K562 (cell line): Measurements from ENCODE around the gene AMN1. TPM values are rescaled to one million over a fixed set of nuclear protein-coding genes. Genes with fewer than 3 reads are reported as not detected.

Source experiments
- ARHGAP35 ChIP-seq: fragments of 450-650 bp; IDR thresholded peaks from 2 replicates; pipeline ENCODE4 v1.6.1; 2018; ENCODE audit not compliant: partially characterized antibody
- ESRRB ChIP-seq: fragments of 250-450 bp; sonication (Bioruptor Pico); IDR thresholded peaks from 2 replicates; pipeline ENCODE4 v1.5.0; 2020; ENCODE audit warnings: mild to moderate bottlenecking, moderate library complexity, borderline replicate concordance
- ETS2 ChIP-seq: IDR thresholded peaks from 2 replicates; pipeline ENCODE4 v1.6.1; 2016; ENCODE audit warnings: borderline replicate concordance, missing genetic modification characterization, mild to moderate bottlenecking, moderate library complexity, missing compliant biosample characterization; ENCODE audit not compliant: poor library complexity, severe bottlenecking
- FOXJ3 ChIP-seq: sonication (generic); formaldehyde crosslinking; IDR thresholded peaks from 2 replicates; pipeline ENCODE4 v1.4.0; 2020; ENCODE audit warnings: mild to moderate bottlenecking, missing genetic modification reagents
- GABPA ChIP-seq: fragments of 200-800 bp; sonication (Bioruptor generic); conservative IDR thresholded peaks from 2 replicates; pipeline ENCODE4 v1.6.1; 2016; ENCODE audit warnings: low read depth, missing genetic modification characterization, missing compliant biosample characterization
- GTF2B ChIP-seq: IDR thresholded peaks from 2 replicates; pipeline ENCODE4 v1.6.1; 2011; ENCODE audit not compliant: insufficient read length; ENCODE audit errors: extremely low read depth
- JUN ChIP-seq, 2 experiments: sonication (generic) in 1 of 2; formaldehyde crosslinking in 1 of 2; IDR thresholded peaks; 2 replicates each; pipeline versions ENCODE4 v1.6.1 to v1.8.0; 2012 to 2022; ENCODE audit warnings: borderline replicate concordance in 2 of 2, mild to moderate bottlenecking in 2 of 2, improper control_type of control experiment in 1 of 2, low read depth in 1 of 2, low read length in 1 of 2, missing genetic modification reagents in 1 of 2
- KLF13 ChIP-seq: fragments of 450-650 bp; IDR thresholded peaks from 2 replicates; pipeline ENCODE4 v1.6.1; 2016; ENCODE audit warnings: missing genetic modification characterization, low read depth, mild to moderate bottlenecking, missing compliant biosample characterization, moderate library complexity, borderline replicate concordance
- KLF16 ChIP-seq: IDR thresholded peaks from 2 replicates; pipeline ENCODE4 v1.6.1; 2016; ENCODE audit warnings: antibody characterized with exemption
- MEIS2 ChIP-seq: fragments of 450-650 bp; IDR thresholded peaks from 2 replicates; pipeline ENCODE4 v1.6.1; 2014; ENCODE audit warnings: mild to moderate bottlenecking; ENCODE audit not compliant: partially characterized antibody
- MNT ChIP-seq, 2 experiments: fragments of 450-650 bp; conservative IDR thresholded peaks; 2 replicates each; pipeline ENCODE4 v1.6.1; 2017; ENCODE audit warnings: mild to moderate bottlenecking in 2 of 2, moderate library complexity in 2 of 2
- MYBL2 ChIP-seq, 2 experiments: fragments of 450-650 bp in 1 of 2; sonication (generic) in 1 of 2; formaldehyde crosslinking in 1 of 2; IDR thresholded peaks; 2 replicates each; pipeline versions ENCODE4 v1.6.1 to v1.8.1; 2017 to 2022; ENCODE audit warnings: borderline replicate concordance in 1 of 2, inconsistent platforms in 1 of 2, low read depth in 1 of 2, mild to moderate bottlenecking in 1 of 2, missing genetic modification reagents in 1 of 2, moderate library complexity in 1 of 2
- NR1H2 ChIP-seq: sonication (generic); formaldehyde crosslinking; IDR thresholded peaks from 2 replicates; pipeline ENCODE4 v1.4.0; 2020; ENCODE audit warnings: mild to moderate bottlenecking, missing genetic modification reagents
- NR2F6 ChIP-seq: fragments of 450-650 bp; formaldehyde crosslinking; IDR thresholded peaks from 2 replicates; pipeline ENCODE4 v1.4.0; 2020; ENCODE audit warnings: mild to moderate bottlenecking
- PML ChIP-seq: IDR thresholded peaks from 2 replicates; pipeline ENCODE4 v1.6.1; 2012; ENCODE audit warnings: low read length, inconsistent platforms
- RBFOX2 ChIP-seq: fragments of 200-400 bp; formaldehyde crosslinking; IDR thresholded peaks from 2 replicates; pipeline ENCODE4 v1.6.1; 2017; ENCODE audit warnings: low read depth, mild to moderate bottlenecking, low read length, moderate library complexity
- TAL1 ChIP-seq: fragments of 450-650 bp; IDR thresholded peaks from 2 replicates; pipeline ENCODE4 v1.6.1; 2016; ENCODE audit warnings: mild to moderate bottlenecking
- TBL1XR1 ChIP-seq, 2 experiments: IDR thresholded peaks; 2 replicates each; pipeline ENCODE4 v1.6.1; 2012; ENCODE audit warnings: improper control_type of control experiment in 2 of 2, low read length in 2 of 2, mild to moderate bottlenecking in 1 of 2
- ZNF780A ChIP-seq: fragments of 250-450 bp; sonication (Bioruptor Pico); IDR thresholded peaks from 2 replicates; pipeline ENCODE4 v1.5.0; 2021; ENCODE audit warnings: mild to moderate bottlenecking
- polyA plus RNA-seq, 8 experiments: library from polyadenylated mRNA; depleted of rRNA in 4 of 8; stranded (reverse) in 5 of 8; unstranded in 3 of 8; fragments of >200 nt; fragmentation: Nextera tagmentation in 2 of 8; fragmentation: Illumina TruSeq in 1 of 8; extraction: Ambion mirVana in 2 of 8; extraction: Trizol in 1 of 8; gene quantifications; 2 replicates each; pipeline versions ENCODE4 v1.2.1 to v1.2.3, GENCODE V29; 2011 to 2014; ENCODE audit warnings: inconsistent platforms in 1 of 8, missing spikeins in 1 of 8
- total RNA-seq, 7 experiments: library from RNA; depleted of rRNA in 6 of 7; stranded (reverse); fragments of >200 nt in 6 of 7; fragmentation: Illumina TruSeq in 2 of 7; extraction: Trizol in 2 of 7; gene quantifications; 2 replicates each; pipeline versions ENCODE4 v1.2.1 to v1.2.3, GENCODE V29; 2011 to 2021; ENCODE audit warnings: low replicate concordance in 1 of 7
- TF ChIP-seq, protein P1 (sequence below): fragments of 250-450 bp; sonication (Bioruptor Pico); IDR thresholded peaks from 2 replicates; pipeline ENCODE4 v1.9.0; 2021; ENCODE audit warnings: mild to moderate bottlenecking
- TF ChIP-seq, protein P2 (sequence below): conservative IDR thresholded peaks from 2 replicates; pipeline ENCODE4 v1.6.1; 2011; ENCODE audit warnings: low read depth, mild to moderate bottlenecking, low read length; ENCODE audit not compliant: control insufficient read depth

The AMN1 gene
- total and polyA plus RNA-seq, 9 of the 15 experiments (the other 6 are each of a cell fraction or from before 2014, with no cell fraction given) = 5.2 to 27.6 (median 13.0) TPM

- TF ChIP-seq MNT (conservative IDR thresholded peaks at IDR 0.05) (peak in 1 of 2 experiments; percentile 69; a peak in 3 of 4 replicates), ARHGAP35 (no peak), TAL1 (peak; percentile 76), ETS2 (no peak), TBL1XR1 (IDR thresholded peaks at IDR 0.05; ENCODE audit: low read length in 2 of 2) (peak in 1 of 2 experiments; percentile 81; a peak in 2 of 4 replicates), MEIS2 (peak; percentile 83), GABPA (peak; percentile 61), ESRRB (CRISPR knock-in tag) (no peak), FOXJ3 (CRISPR knock-in tag) (no peak), KLF13 (no peak), ZNF780A (CRISPR knock-in tag) (no peak), KLF16 (peak; percentile 59; the same call in 1 of the 2 replicates), GTF2B (no peak), JUN (IDR thresholded peaks at IDR 0.05; ENCODE audit: borderline replicate concordance, low read depth, low read length) (peak; percentile 98), JUN (CRISPR knock-in tag; IDR thresholded peaks at IDR 0.05; ENCODE audit: borderline replicate concordance) (peak; percentile 89; the same call in 1 of the 2 replicates), RBFOX2 (peak; percentile 52), MYBL2 (IDR thresholded peaks at IDR 0.05; ENCODE audit: low read depth) (peak; percentile 87), MYBL2 (CRISPR knock-in tag; IDR thresholded peaks at IDR 0.05; ENCODE audit: borderline replicate concordance) (no peak), NR2F6 (CRISPR knock-in tag) (no peak), NR1H2 (CRISPR knock-in tag) (no peak), PML (peak; percentile 66)
- TF ChIP-seq, protein P1, sequence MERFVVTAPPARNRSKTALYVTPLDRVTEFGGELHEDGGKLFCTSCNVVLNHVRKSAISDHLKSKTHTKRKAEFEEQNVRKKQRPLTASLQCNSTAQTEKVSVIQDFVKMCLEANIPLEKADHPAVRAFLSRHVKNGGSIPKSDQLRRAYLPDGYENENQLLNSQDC = no peak
- TF ChIP-seq, protein P2, sequence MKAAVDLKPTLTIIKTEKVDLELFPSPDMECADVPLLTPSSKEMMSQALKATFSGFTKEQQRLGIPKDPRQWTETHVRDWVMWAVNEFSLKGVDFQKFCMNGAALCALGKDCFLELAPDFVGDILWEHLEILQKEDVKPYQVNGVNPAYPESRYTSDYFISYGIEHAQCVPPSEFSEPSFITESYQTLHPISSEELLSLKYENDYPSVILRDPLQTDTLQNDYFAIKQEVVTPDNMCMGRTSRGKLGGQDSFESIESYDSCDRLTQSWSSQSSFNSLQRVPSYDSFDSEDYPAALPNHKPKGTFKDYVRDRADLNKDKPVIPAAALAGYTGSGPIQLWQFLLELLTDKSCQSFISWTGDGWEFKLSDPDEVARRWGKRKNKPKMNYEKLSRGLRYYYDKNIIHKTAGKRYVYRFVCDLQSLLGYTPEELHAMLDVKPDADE = peak; percentile 96
Observed at GRCh38 chr12:31749024-31749704, 20.3 kb upstream of the AMN1 start (continued).
